GM12864 (cell line): ENCODE measurements around the gene PLAAT2.

Experiments used
- DNase-seq: peaks from one replicate; pipeline ENCODE4 v3.0.0-alpha.2; 2011; ENCODE audit warnings: low read depth
- H3K4me3 ChIP-seq: 2 replicates; pipeline ENCODE4 v1.5.1; 2011; ENCODE audit warnings: mild to moderate bottlenecking, low read depth, low read length, control low read depth
- CTCF ChIP-seq: IDR thresholded peaks from 2 replicates; pipeline ENCODE4 v1.5.1; 2011; ENCODE audit warnings: low read depth, mild to moderate bottlenecking, moderate library complexity, low read length, control low read depth, inconsistent platforms; ENCODE audit errors: missing control alignments

The PLAAT2 gene

GRCh38 chr11:63520606-63521170, 42.5 kb downstream of the PLAAT2 start:
- TF ChIP-seq CTCF, result no peak
- no peak overlapping the region for H3K4me3 ChIP-seq
- DNase-seq, result no peak

GRCh38 chr11:63518548-63518947, 44.6 kb downstream of the PLAAT2 start:
- no peak overlapping the region for H3K4me3 ChIP-seq
- TF ChIP-seq CTCF, result no peak
- DNase-seq, result no peak

- no peak overlapping the region for H3K4me3 ChIP-seq
- TF ChIP-seq CTCF, result no peak
- no peak for DNase-seq
Observed at GRCh38 chr11:63517156-63517555, 46.0 kb downstream of the PLAAT2 start.

- no peak for TF ChIP-seq CTCF
Observed at GRCh38 chr11:63516109-63516508, 47.1 kb downstream of the PLAAT2 start.

GRCh38 chr11:63512816-63513215, 50.4 kb downstream of the PLAAT2 start:
- no peak for TF ChIP-seq CTCF
- H3K4me3 ChIP-seq, result no peak overlapping the region
- no peak for DNase-seq

More at GRCh38 chr11:63516109-63516508, 47.1 kb downstream of the PLAAT2 start:
- no peak for DNase-seq
- H3K4me3 ChIP-seq, result no peak overlapping the region

- TF ChIP-seq CTCF, result no peak
- H3K4me3 ChIP-seq, result no peak overlapping the region
- DNase-seq, result no peak
Observed at GRCh38 chr11:63511048-63511748, 52.0 kb downstream of the PLAAT2 start.

GRCh38 chr11:63510360-63511047, 52.7 kb downstream of the PLAAT2 start:
- DNase-seq, result no peak
- TF ChIP-seq CTCF, result no peak
- no peak overlapping the region for H3K4me3 ChIP-seq
